Measurements from ENCODE around the gene C1QTNF9B. TPM values are rescaled to one million over a fixed set of nuclear protein-coding genes. Genes with fewer than 3 reads are reported as not detected.
A peak's percentile ranks its signal among the peaks of the same experiment; 100 is the strongest.
"Not testable (repeated sequence)": the region's sequence is repeated elsewhere in the genome, so short reads cannot be mapped to it uniquely, and the experiment has no call there.

The C1QTNF9B gene
- total and polyA plus RNA-seq, 2 of the 8 experiments (the other 6 are each of a cell fraction or from before 2014, with no cell fraction given): 0.11 TPM; not detected in 1

GRCh38 chr13:23880493-23881401 lies 16.6 kb downstream of the C1QTNF9B start:
- H3K79me2 ChIP-seq (ENCODE audit: control insufficient read depth in 1 of 2, insufficient read depth in 2 of 2, low read length in 2 of 2); H3K4me2 ChIP-seq (ENCODE audit: insufficient read depth in 1 of 2, low read depth in 2 of 2, low read length in 2 of 2); H2AFZ ChIP-seq (ENCODE audit: low read length); H4K5ac ChIP-seq (ENCODE audit: insufficient read length, low read depth, low read length); H4K20me1 ChIP-seq (replicated peaks in 1 of 2; ENCODE audit: control insufficient read depth in 1 of 2, insufficient read depth in 2 of 2, low read length in 2 of 2); H3K9ac ChIP-seq (replicated peaks in 1 of 4; ENCODE audit: extremely low read depth in 1 of 4, low read depth in 3 of 4, low read length in 3 of 4); H2BK120ac ChIP-seq (replicated peaks; ENCODE audit: low read depth, low read length); H4K91ac ChIP-seq (replicated peaks; ENCODE audit: insufficient read length, low read length); H3K4ac ChIP-seq (replicated peaks; ENCODE audit: insufficient read length, low read depth, low read length); DNase-seq (ENCODE audit: low read depth in 1 of 2, low spot score in 2 of 2); H2BK12ac ChIP-seq (ENCODE audit: low read depth, low read length); POLR2A ChIA-PET (ENCODE audit: partially characterized antibody); H3K9me3 ChIP-seq (ENCODE audit: insufficient read depth in 2 of 2, low read depth in 1 of 2, low read length in 1 of 2); H3K18ac ChIP-seq (ENCODE audit: extremely low read depth, low read length); H2AK5ac ChIP-seq (ENCODE audit: low read depth, low read length); H2BK20ac ChIP-seq (ENCODE audit: low read length); H3K79me1 ChIP-seq (ENCODE audit: low read depth, low read length); H3K56ac ChIP-seq (replicated peaks; ENCODE audit: insufficient read length, low read depth, low read length); H3K27me3 ChIP-seq (replicated peaks in 1 of 4; ENCODE audit: control insufficient read depth in 3 of 4, extremely low read depth in 1 of 4, insufficient read depth in 3 of 4, low read length in 3 of 4); H3K4me3 ChIP-seq (ENCODE audit: extremely low read depth in 1 of 4, insufficient read depth in 2 of 4, low read depth in 3 of 4, low read length in 4 of 4); H3K23ac ChIP-seq (ENCODE audit: insufficient read length); H3K4me1 ChIP-seq (replicated peaks in 1 of 4; ENCODE audit: control insufficient read depth in 3 of 4, insufficient read depth in 4 of 4, low read length in 3 of 4); H2BK15ac ChIP-seq (ENCODE audit: low read length); H4K8ac ChIP-seq (ENCODE audit: extremely low read depth, insufficient read depth, low read length); H3K27ac ChIP-seq (ENCODE audit: low read depth, low read length); H3K23me2 ChIP-seq (ENCODE audit: low read depth, low read length); H3K14ac ChIP-seq (ENCODE audit: insufficient read length); H2BK5ac ChIP-seq (ENCODE audit: low read depth, low read length): not testable (repeated sequence)
- FAIRE-seq: peak; percentile 63
- 91% methylated on average over 13 of the region's 18 CpGs; no CpG with 5 or more reads in 1 of the 2 experiments for WGBS, 2 experiments (ENCODE audit: extremely low coverage in 1 of 2, insufficient coverage in 1 of 2, insufficient read length in 1 of 2, insufficient replicate concordance in 2 of 2, low coverage in 1 of 2, low lambda C conversion rate in 2 of 2, missing lambda C conversion rate in 1 of 2)
- CTCF ChIA-PET (ENCODE audit: partially characterized antibody): interaction anchor here (0.6 to 0.9 kb wide), 3 partner anchors 142 to 421 kb away, joined by 3 to 4 read pairs (median 3); no protein-coding TSS in a partner anchor
- H3K36me3 ChIP-seq (ENCODE audit: control insufficient read depth in 2 of 4, insufficient read depth in 4 of 4, low read length in 3 of 4): peaks cover 0 to 19% (median 10%) of the 10 kb centered on the region in 4 experiments; a peak in 5 of 8 replicates
